Keratinocyte (primary cell): ENCODE results near the gene ANO3. TPM values are rescaled to one million over a fixed set of nuclear protein-coding genes. Genes with fewer than 3 reads are reported as not detected.

Experiments
- DNase-seq: peaks from one replicate; pipeline ENCODE4 v3.0.0-alpha.2; 2011; ENCODE audit warnings: low read depth, missing footprints, low spot score
- FAIRE-seq: peaks from 2 replicates; lab custom pipeline; 2011; peaks lifted over from hg19 to GRCh38; lab: Jason Lieb, UNC
- H2AFZ ChIP-seq: 2 replicates; pipeline ENCODE4 v1.6.0; 2012; ENCODE audit warnings: low read length, control low read depth, inconsistent platforms; ENCODE audit not compliant: control insufficient read depth
- H3K27ac ChIP-seq: 2 replicates; pipeline ENCODE4 v1.5.1; 2011; ENCODE audit warnings: low read length; ENCODE audit not compliant: control insufficient read depth, insufficient read depth
- H3K27me3 ChIP-seq: 3 replicates; pipeline ENCODE4 v1.6.0; 2011; ENCODE audit warnings: low read length; ENCODE audit not compliant: control insufficient read depth, insufficient read depth; ENCODE audit errors: extremely low read depth
- H3K36me3 ChIP-seq, 2 experiments: 2 replicates in 1 of 2; 3 replicates in 1 of 2; pipeline ENCODE4 v1.5.1; 2011; ENCODE audit warnings: low read length in 2 of 2, mild to moderate bottlenecking in 1 of 2; ENCODE audit not compliant: control insufficient read depth in 2 of 2, insufficient read depth in 2 of 2; ENCODE audit errors: extremely low read depth in 1 of 2
- H3K4me1 ChIP-seq: 3 replicates; pipeline ENCODE4 v1.5.1; 2011; ENCODE audit warnings: low read length; ENCODE audit not compliant: control insufficient read depth, insufficient read depth; ENCODE audit errors: extremely low read depth
- H3K4me2 ChIP-seq: 3 replicates; pipeline ENCODE4 v1.6.0; 2011; ENCODE audit warnings: low read depth, low read length; ENCODE audit not compliant: control insufficient read depth, insufficient read depth; ENCODE audit errors: extremely low read depth
- H3K4me3 ChIP-seq, 3 experiments: fragments of 200-600 bp in 1 of 3; sonication (generic) in 1 of 3; 2 replicates in 2 of 3; 3 replicates in 1 of 3; pipeline ENCODE4 v1.5.1; 2011 to 2016; ENCODE audit warnings: low read length in 3 of 3, mild to moderate bottlenecking in 3 of 3, control low read depth in 2 of 3, inconsistent platforms in 1 of 3, low read depth in 1 of 3, mixed read lengths in 1 of 3, mixed run types in 1 of 3, moderate library complexity in 1 of 3; ENCODE audit not compliant: control insufficient read depth in 2 of 3, insufficient read depth in 2 of 3; ENCODE audit errors: extremely low read depth in 1 of 3
- H3K79me2 ChIP-seq: 2 replicates; pipeline ENCODE4 v1.6.0; 2012; ENCODE audit warnings: low read length; ENCODE audit not compliant: control insufficient read depth, insufficient read depth
- H3K9ac ChIP-seq: 3 replicates; pipeline ENCODE4 v1.6.0; 2011; ENCODE audit warnings: low read length; ENCODE audit not compliant: control insufficient read depth, insufficient read depth; ENCODE audit errors: extremely low read depth
- H3K9me1 ChIP-seq: 3 replicates; pipeline ENCODE4 v1.6.0; 2011; ENCODE audit warnings: low read length; ENCODE audit not compliant: control insufficient read depth, insufficient read depth; ENCODE audit errors: extremely low read depth
- H3K9me3 ChIP-seq: 2 replicates; pipeline ENCODE4 v1.5.1; 2012; ENCODE audit warnings: low read depth, low read length; ENCODE audit not compliant: control insufficient read depth
- H4K20me1 ChIP-seq: 3 replicates; pipeline ENCODE4 v1.6.0; 2011; ENCODE audit warnings: low read length; ENCODE audit not compliant: control insufficient read depth, insufficient read depth; ENCODE audit errors: extremely low read depth
- EZH2 ChIP-seq: IDR thresholded peaks from one replicate; pipeline ENCODE4 v1.6.1; 2012; ENCODE audit warnings: inconsistent platforms, mild to moderate bottlenecking, low read length, moderate library complexity
- dilution Hi-C: fragments of 300-500 bp; cut with MboI; formaldehyde crosslinking; loops from one replicate; pipeline ENCODE4 v1.7.0; 2020; ENCODE audit warnings: low sequenced_read_pairs; ENCODE audit not compliant: extremely low pct_ligation_motif_present
- polyA plus RNA-seq, 5 experiments: library from polyadenylated mRNA; depleted of rRNA in 3 of 5; stranded (reverse) in 3 of 5; stranded (forward) in 1 of 5; unstranded in 1 of 5; fragments of >200 nt; gene quantifications; 1 replicate in 1 of 5; 2 replicates in 3 of 5; 3 replicates in 1 of 5; pipeline versions ENCODE4 v1.2.1 to v1.2.3, GENCODE V29; 2011 to 2012; ENCODE audit warnings: missing spikeins in 2 of 5, low read depth in 1 of 5, low replicate concordance in 1 of 5
- TF ChIP-seq, protein P1 (sequence below), 3 experiments: IDR thresholded peaks in 1 of 3; conservative IDR thresholded peaks in 1 of 3; optimal IDR thresholded peaks in 1 of 3; 2 replicates in 2 of 3; 3 replicates in 1 of 3; pipeline versions ENCODE3 to v1.5.1; 2011; ENCODE audit warnings: low read length in 3 of 3, mild to moderate bottlenecking in 3 of 3, moderate library complexity in 2 of 3, control low read depth in 1 of 3, inconsistent platforms in 1 of 3; ENCODE audit not compliant: insufficient read depth in 2 of 3; ENCODE audit errors: extremely low read depth in 1 of 3

Gene ANO3
- polyA plus RNA-seq, 1 donor (not counting 4 experiments of a cell fraction or from before 2014, with no cell fraction given), result 0.01 TPM

DNA sequence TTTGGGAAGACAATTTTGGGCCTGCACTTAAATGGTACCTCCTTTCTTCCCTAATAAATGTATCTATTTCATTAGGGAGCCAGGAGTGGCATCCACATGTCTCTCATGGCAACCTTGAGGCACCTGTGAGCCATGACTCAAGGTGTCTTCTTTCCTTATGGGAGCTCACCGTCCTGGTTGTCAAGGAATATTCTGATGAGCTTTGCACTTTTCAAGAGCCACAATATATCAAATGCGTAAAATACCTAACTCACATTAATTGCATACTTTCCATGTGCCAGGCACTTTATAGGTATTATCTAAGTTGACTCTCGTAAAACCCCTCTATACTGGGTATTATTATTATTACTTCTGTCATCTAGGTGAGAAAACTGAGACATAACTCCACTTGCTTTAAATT lies 207.6 kb downstream of the ANO3 start:
- Histone ChIP-seq H3K9me1 (no peaks in the 10 kb centered on the region), H3K79me2 (no peaks in the 10 kb centered on the region), H3K27me3 (no peaks in the 10 kb centered on the region), H3K27ac (no peak overlapping the region), H3K36me3 (no peaks in the 10 kb centered on the region), H2AFZ (no peak overlapping the region), H3K9ac (no peak overlapping the region), H4K20me1 (no peaks in the 10 kb centered on the region), H3K4me1 (no peaks in the 10 kb centered on the region), H3K4me3 (no peak overlapping the region), H3K9me3 (no peaks in the 10 kb centered on the region), H3K4me2 (no peak overlapping the region)
- TF ChIP-seq, protein P1, sequence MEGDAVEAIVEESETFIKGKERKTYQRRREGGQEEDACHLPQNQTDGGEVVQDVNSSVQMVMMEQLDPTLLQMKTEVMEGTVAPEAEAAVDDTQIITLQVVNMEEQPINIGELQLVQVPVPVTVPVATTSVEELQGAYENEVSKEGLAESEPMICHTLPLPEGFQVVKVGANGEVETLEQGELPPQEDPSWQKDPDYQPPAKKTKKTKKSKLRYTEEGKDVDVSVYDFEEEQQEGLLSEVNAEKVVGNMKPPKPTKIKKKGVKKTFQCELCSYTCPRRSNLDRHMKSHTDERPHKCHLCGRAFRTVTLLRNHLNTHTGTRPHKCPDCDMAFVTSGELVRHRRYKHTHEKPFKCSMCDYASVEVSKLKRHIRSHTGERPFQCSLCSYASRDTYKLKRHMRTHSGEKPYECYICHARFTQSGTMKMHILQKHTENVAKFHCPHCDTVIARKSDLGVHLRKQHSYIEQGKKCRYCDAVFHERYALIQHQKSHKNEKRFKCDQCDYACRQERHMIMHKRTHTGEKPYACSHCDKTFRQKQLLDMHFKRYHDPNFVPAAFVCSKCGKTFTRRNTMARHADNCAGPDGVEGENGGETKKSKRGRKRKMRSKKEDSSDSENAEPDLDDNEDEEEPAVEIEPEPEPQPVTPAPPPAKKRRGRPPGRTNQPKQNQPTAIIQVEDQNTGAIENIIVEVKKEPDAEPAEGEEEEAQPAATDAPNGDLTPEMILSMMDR (optimal IDR thresholded peaks at IDR 0.05 in 1 of 3, IDR thresholded peaks at IDR 0.05 in 1 of 3, conservative IDR thresholded peaks at IDR 0.05 in 1 of 3; ENCODE audit: extremely low read depth in 1 of 3, insufficient read depth in 2 of 3, low read length in 3 of 3), result no peak
- TF ChIP-seq EZH2, result no peak
- no peak for FAIRE-seq
- dilution Hi-C loops, result no loop called here
- no peak for DNase-seq

DNA sequence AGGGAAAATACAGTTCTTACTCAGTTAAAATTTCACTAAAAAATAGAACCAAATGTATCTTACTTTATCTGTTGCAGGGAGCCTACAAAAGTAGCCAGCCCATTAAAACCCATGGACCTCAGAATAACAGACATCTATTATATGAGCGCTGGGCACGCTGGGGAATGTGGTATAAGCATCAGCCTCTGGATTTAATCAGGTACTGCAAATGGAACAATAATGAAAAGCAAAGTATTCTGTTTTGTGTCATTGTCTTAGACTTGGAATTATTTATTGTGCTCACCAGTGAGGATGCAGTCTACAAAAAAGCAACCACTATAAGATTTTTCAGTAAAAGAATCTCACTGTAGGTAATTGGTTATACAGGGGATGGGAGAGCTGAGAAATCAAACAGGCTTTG lies 209.9 kb downstream of the ANO3 start:
- no peak overlapping the region for H2AFZ ChIP-seq
- dilution Hi-C loops, result no loop called here
- no peak for FAIRE-seq
- H3K9ac ChIP-seq, result no peak overlapping the region
- no peak overlapping the region for H3K4me2 ChIP-seq
- H3K79me2 ChIP-seq, result no peaks in the 10 kb centered on the region
- H3K27ac ChIP-seq, result no peak overlapping the region
- no peaks in the 10 kb centered on the region for H3K9me1 ChIP-seq
- no peak overlapping the region for H3K4me3 ChIP-seq
- DNase-seq, result no peak
- TF ChIP-seq, protein P1 (optimal IDR thresholded peaks at IDR 0.05 in 1 of 3, IDR thresholded peaks at IDR 0.05 in 1 of 3, conservative IDR thresholded peaks at IDR 0.05 in 1 of 3; ENCODE audit: extremely low read depth in 1 of 3, insufficient read depth in 2 of 3, low read length in 3 of 3), result no peak
- no peak for TF ChIP-seq EZH2
- H3K27me3 ChIP-seq, result no peaks in the 10 kb centered on the region
- H3K36me3 ChIP-seq, result no peaks in the 10 kb centered on the region
- H3K4me1 ChIP-seq, result no peaks in the 10 kb centered on the region
- H4K20me1 ChIP-seq, result no peaks in the 10 kb centered on the region
- no peaks in the 10 kb centered on the region for H3K9me3 ChIP-seq
